Common myeloid progenitor, CD34-positive (primary cell): ENCODE results near the gene WNK1.

Experiments used
- CTCF ChIA-PET: fragments of 350-600 bp; sonication (Branson Sonifier 250); formaldehyde crosslinking; loops from one replicate; lab custom pipeline; 2021; ENCODE audit warnings: antibody characterized with exemption; lab: Charles Lee
- POLR2A ChIA-PET: fragments of 350-600 bp; sonication (Branson Sonifier 250); formaldehyde crosslinking; loops from one replicate; lab custom pipeline; 2021; ENCODE audit warnings: antibody characterized with exemption; lab: Charles Lee
- DNase-seq, 3 donors: peaks; one replicate each; pipeline versions ENCODE4 v3.0.0 to v3.0.0-alpha.2; 2013
- H3K27ac ChIP-seq, 2 experiments: 1 replicate in 1 of 2; 2 replicates in 1 of 2; pipeline ENCODE4 v1.7.0; 2013; ENCODE audit warnings: inconsistent platforms in 2 of 2, low read length in 2 of 2, mild to moderate bottlenecking in 2 of 2, low read depth in 1 of 2, moderate library complexity in 1 of 2; ENCODE audit not compliant: severe bottlenecking in 2 of 2, insufficient read depth in 1 of 2, poor library complexity in 1 of 2
- H3K27me3 ChIP-seq, 5 experiments: replicated peaks in 2 of 5; 1 replicate in 3 of 5; 2 replicates in 2 of 5; pipeline versions ENCODE4 v1.6.1 to v1.7.0; 2013; ENCODE audit warnings: low read length in 4 of 5, mild to moderate bottlenecking in 2 of 5, moderate library complexity in 2 of 5, inconsistent platforms in 1 of 5; ENCODE audit not compliant: insufficient read depth in 5 of 5, control insufficient read depth in 4 of 5
- H3K36me3 ChIP-seq, 4 experiments: 1 replicate in 2 of 4; 2 replicates in 2 of 4; pipeline versions ENCODE4 v1.6.1 to v1.7.0; 2013; ENCODE audit warnings: low read length in 3 of 4, control low read depth in 1 of 4, mild to moderate bottlenecking in 1 of 4; ENCODE audit not compliant: control insufficient read depth in 4 of 4, insufficient read depth in 4 of 4
- H3K4me1 ChIP-seq, 4 experiments: 1 replicate in 3 of 4; 2 replicates in 1 of 4; pipeline versions ENCODE4 v1.6.1 to v1.7.1; 2013; ENCODE audit warnings: low read length in 3 of 4, mild to moderate bottlenecking in 3 of 4, control low read depth in 1 of 4, inconsistent platforms in 1 of 4, moderate library complexity in 1 of 4; ENCODE audit not compliant: control insufficient read depth in 4 of 4, insufficient read depth in 4 of 4; ENCODE audit errors: control extremely low read depth in 1 of 4
- H3K4me3 ChIP-seq, 7 experiments: 1 replicate in 4 of 7; 2 replicates in 3 of 7; pipeline versions ENCODE4 v1.5.1 to v1.7.0; 2013; ENCODE audit warnings: mild to moderate bottlenecking in 7 of 7, low read length in 6 of 7, moderate library complexity in 6 of 7, inconsistent platforms in 2 of 7, low read depth in 2 of 7, control low read depth in 1 of 7; ENCODE audit not compliant: insufficient read depth in 4 of 7, control insufficient read depth in 1 of 7; ENCODE audit errors: extremely low read depth in 1 of 7
- H3K9me3 ChIP-seq, 5 experiments: 1 replicate in 4 of 5; 2 replicates in 1 of 5; pipeline versions ENCODE4 v1.6.1 to v1.7.1; 2013; ENCODE audit warnings: low read length in 4 of 5, mild to moderate bottlenecking in 2 of 5, inconsistent platforms in 1 of 5, low read depth in 1 of 5, moderate library complexity in 1 of 5; ENCODE audit not compliant: control insufficient read depth in 4 of 5, insufficient read depth in 2 of 5; ENCODE audit errors: control extremely low read depth in 1 of 5
- WGBS: methylation state at CpG from one replicate; pipeline ENCODE4 v1.1.5; 2013; ENCODE audit not compliant: insufficient coverage; 5-methylcytosine and 5-hydroxymethylcytosine counted together

The WNK1 gene

GRCh38 chr12:802242-803120 lies 50.1 kb downstream of the WNK1 start:
- DNase-seq, result no peak
- H3K4me3 ChIP-seq, result no peak overlapping the region
- H3K4me1 ChIP-seq, result peaks cover 0 to 64% (median 12%) of the 10 kb centered on the region in 4 experiments
- H3K9me3 ChIP-seq, result no peaks in the 10 kb centered on the region
- WGBS, result 100% methylated on average over 1 of the region's 3 CpGs
- POLR2A ChIA-PET, result no interaction called here
- CTCF ChIA-PET, result interaction anchor here (1.0 to 3.1 kb wide), 4 partner anchors 8 to 13 kb away, joined by 3 to 15 read pairs (median 6); no protein-coding TSS in a partner anchor
- H3K27me3 ChIP-seq, result no peaks in the 10 kb centered on the region
- H3K36me3 ChIP-seq, result no peaks in the 10 kb centered on the region
- H3K27ac ChIP-seq, result no peak overlapping the region

- CTCF ChIA-PET, result interaction anchor here (1.2 to 2.5 kb wide), 3 partner anchors 10 to 28 kb away, joined by 3 to 9 read pairs (median 3); no protein-coding TSS in a partner anchor
- no peak overlapping the region for H3K27ac ChIP-seq
- peak overlapping the region in 1 of 7 experiments; percentile 29 for H3K4me3 ChIP-seq
- peak; percentile 25 to 73 (median 66) for DNase-seq
- H3K36me3 ChIP-seq, result no peaks in the 10 kb centered on the region
- peaks cover 0 to 56% (median 12%) of the 10 kb centered on the region in 4 experiments for H3K4me1 ChIP-seq
- WGBS, result no CpG with 5 or more reads among the region's 3 CpGs
- H3K27me3 ChIP-seq, result no peaks in the 10 kb centered on the region
- POLR2A ChIA-PET, result no interaction called here
- H3K9me3 ChIP-seq, result no peaks in the 10 kb centered on the region
Observed at GRCh38 chr12:805022-805632, 52.7 kb downstream of the WNK1 start.

GRCh38 chr12:806200-806791 lies 53.9 kb downstream of the WNK1 start:
- ChIA-PET CTCF (interaction anchor here (0.8 to 1.6 kb wide), 4 partner anchors 9 to 54 kb away, joined by 3 to 4 read pairs (median 3); partner anchors contain the start of gene WNK1), POLR2A (no interaction called here)
- Histone ChIP-seq H3K9me3 (no peaks in the 10 kb centered on the region), H3K27ac (no peak overlapping the region), H3K4me1 (peaks cover 0 to 51% (median 11%) of the 10 kb centered on the region in 4 experiments), H3K27me3 (no peaks in the 10 kb centered on the region), H3K36me3 (no peaks in the 10 kb centered on the region), H3K4me3 (no peak overlapping the region)
- WGBS, result 100% methylated on average over 2 of the region's 3 CpGs
- no peak for DNase-seq

GRCh38 chr12:807041-807735 lies 54.8 kb downstream of the WNK1 start:
- no peaks in the 10 kb centered on the region for H3K27me3 ChIP-seq
- no peaks in the 10 kb centered on the region for H3K36me3 ChIP-seq
- H3K27ac ChIP-seq, result no peak overlapping the region
- POLR2A ChIA-PET, result no interaction called here
- WGBS, result no CpG with 5 or more reads among the region's 2 CpGs
- CTCF ChIA-PET, result interaction anchor here (1.0 to 1.1 kb wide), 2 partner anchors 45 to 56 kb away, joined by 3 to 5 read pairs; no protein-coding TSS in a partner anchor
- peak in 2 of 3 donors; percentile 23 to 35 for DNase-seq
- H3K9me3 ChIP-seq, result no peaks in the 10 kb centered on the region
- peak overlapping the region in 1 of 7 experiments; percentile 2 for H3K4me3 ChIP-seq
- peaks cover 0 to 43% (median 11%) of the 10 kb centered on the region in 4 experiments for H3K4me1 ChIP-seq

GRCh38 chr12:810116-810515 lies 57.7 kb downstream of the WNK1 start:
- Histone ChIP-seq H3K27me3 (no peaks in the 10 kb centered on the region), H3K9me3 (no peaks in the 10 kb centered on the region), H3K4me1 (peaks cover 0 to 26% (median 9%) of the 10 kb centered on the region in 4 experiments), H3K27ac (no peak overlapping the region), H3K4me3 (no peak overlapping the region), H3K36me3 (peaks cover 0 to 7% (median 2%) of the 10 kb centered on the region in 4 experiments)
- POLR2A ChIA-PET, result no interaction called here
- CTCF ChIA-PET, result interaction anchor here (0.9 to 2.2 kb wide), 7 partner anchors 9 to 233 kb away, joined by 3 to 18 read pairs (median 3); no protein-coding TSS in a partner anchor
- 100% methylated on average over 2 of the region's 4 CpGs for WGBS
- DNase-seq, result no peak

GRCh38 chr12:810671-811415 lies 58.5 kb downstream of the WNK1 start:
- Histone ChIP-seq H3K36me3 (peaks cover 0 to 7% (median 3%) of the 10 kb centered on the region in 4 experiments), H3K4me1 (peaks cover 0 to 20% (median 9%) of the 10 kb centered on the region in 4 experiments), H3K27me3 (no peaks in the 10 kb centered on the region), H3K9me3 (no peaks in the 10 kb centered on the region), H3K27ac (no peak overlapping the region), H3K4me3 (no peak overlapping the region)
- ChIA-PET CTCF (interaction anchor here (0.9 to 2.2 kb wide), 12 partner anchors 9 to 282 kb away, joined by 3 to 18 read pairs (median 4); no protein-coding TSS in a partner anchor), POLR2A (no interaction called here)
- no peak for DNase-seq
- WGBS, result 86% methylated on average over 3 of the region's 5 CpGs
